GM19351 (cell line): ENCODE data around the gene CSPG5.
A peak's percentile ranks its signal among the peaks of the same experiment; 100 is the strongest.

Source experiments
- ATAC-seq: cut with Tn5 transposase; IDR thresholded peaks from one replicate; pipeline ENCODE4 v1.9.1; 2021; ENCODE audit warnings: mild to moderate bottlenecking, moderate library complexity; ENCODE audit not compliant: unreplicated experiment

CSPG5 gene, protein sequence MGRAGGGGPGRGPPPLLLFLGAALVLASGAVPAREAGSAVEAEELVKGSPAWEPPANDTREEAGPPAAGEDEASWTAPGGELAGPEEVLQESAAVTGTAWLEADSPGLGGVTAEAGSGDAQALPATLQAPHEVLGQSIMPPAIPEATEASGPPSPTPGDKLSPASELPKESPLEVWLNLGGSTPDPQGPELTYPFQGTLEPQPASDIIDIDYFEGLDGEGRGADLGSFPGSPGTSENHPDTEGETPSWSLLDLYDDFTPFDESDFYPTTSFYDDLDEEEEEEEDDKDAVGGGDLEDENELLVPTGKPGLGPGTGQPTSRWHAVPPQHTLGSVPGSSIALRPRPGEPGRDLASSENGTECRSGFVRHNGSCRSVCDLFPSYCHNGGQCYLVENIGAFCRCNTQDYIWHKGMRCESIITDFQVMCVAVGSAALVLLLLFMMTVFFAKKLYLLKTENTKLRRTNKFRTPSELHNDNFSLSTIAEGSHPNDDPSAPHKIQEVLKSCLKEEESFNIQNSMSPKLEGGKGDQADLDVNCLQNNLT

GRCh38 chr3:47578691-47579632 lies at the start of gene CSPG5:
Gene CSPG5, minus strand, starts transcription at chr3:47578865. Its CDS starts 172 bp downstream, at chr3:47578693.
- peak; percentile 35 for ATAC-seq

- no peak for ATAC-seq
These were observed 49.8 kb upstream of the CSPG5 start for GRCh38 chr3:47628426-47628825.

- ATAC-seq = no peak
These were observed 44.2 kb upstream of the CSPG5 start for GRCh38 chr3:47622671-47623461.

- no peak for ATAC-seq
These were observed 38.7 kb upstream of the CSPG5 start for GRCh38 chr3:47617086-47618010.

GRCh38 chr3:47614788-47615187 lies 36.1 kb upstream of the CSPG5 start:
- no peak for ATAC-seq

GRCh38 chr3:47613722-47614121 lies 35.1 kb upstream of the CSPG5 start:
- no peak for ATAC-seq

DNA sequence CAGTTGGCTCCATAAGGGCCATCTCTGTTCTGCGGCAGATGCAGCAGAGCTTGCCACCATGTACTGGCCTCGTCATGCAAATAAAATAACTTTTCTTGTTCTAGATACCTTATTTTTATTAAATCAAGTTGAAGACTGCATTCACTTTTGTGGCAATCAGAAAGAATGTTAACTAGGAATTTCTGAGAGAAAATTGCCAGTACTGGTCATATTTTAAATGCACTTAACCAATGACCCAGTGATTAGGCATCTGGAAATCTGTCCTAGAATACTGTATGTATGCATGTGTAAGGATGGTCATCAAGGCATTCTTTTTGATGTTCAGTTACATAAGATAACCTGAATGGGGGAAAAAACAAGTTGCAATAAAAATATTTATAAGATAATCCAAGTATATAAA lies 34.2 kb upstream of the CSPG5 start:
- no peak for ATAC-seq

DNA sequence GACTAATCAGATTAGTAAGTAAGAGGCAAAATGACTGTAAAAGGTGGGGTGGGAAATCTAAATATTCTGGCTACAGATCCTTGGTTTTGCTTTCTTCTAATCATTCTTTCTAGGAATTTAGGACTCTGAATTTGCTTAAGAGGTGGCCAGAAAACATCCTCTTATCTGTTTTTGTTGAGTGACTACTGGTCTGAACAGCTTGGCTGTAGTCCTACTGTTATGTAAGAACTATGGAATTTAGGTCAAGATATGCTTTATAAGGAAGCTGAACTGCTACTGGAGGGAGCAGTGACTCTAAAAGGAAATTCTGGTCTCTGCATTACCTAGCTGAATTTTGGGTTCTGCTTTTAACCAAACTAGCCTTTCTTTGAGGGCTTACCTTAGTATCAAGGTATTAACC lies 33.5 kb upstream of the CSPG5 start:
- no peak for ATAC-seq

GRCh38 chr3:47611576-47611975 lies 32.9 kb upstream of the CSPG5 start:
- ATAC-seq = no peak

DNA sequence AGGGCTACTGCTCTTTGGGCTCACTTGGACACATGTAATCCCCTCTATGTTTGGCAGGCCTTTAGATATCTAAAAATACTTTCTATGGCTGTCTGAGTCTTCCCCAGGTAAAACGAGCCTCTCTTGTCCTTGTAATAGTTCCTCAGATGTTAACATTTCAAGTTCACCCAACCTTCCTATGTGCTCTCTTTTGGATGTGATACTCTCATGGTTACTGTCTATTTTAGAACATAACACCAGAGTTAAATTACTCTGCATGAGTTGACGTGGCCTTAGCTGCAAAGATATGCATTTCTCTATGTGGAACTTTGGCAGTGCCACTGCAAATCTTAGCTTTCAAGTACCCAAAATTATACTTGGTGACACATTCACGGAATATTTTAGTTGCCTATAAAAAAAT lies 31.9 kb upstream of the CSPG5 start:
- ATAC-seq = no peak

DNA sequence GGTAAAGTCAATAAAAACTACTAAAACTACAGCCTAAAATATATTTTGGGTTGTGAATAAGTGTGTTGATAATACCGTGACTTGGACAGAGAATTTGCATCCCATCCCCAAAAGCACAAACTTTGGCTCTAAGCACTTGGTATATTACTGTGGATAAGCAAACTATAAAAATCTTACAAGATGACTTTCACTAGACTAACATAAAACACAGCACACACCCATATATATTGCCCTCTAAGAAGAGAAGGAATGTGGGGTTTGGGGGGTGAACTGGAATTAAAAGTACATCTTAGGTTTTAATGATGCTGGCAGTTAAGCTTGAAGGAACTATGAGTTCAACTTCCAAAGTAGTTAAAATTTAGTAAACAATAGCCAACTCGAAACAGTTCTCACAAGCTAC lies 28.7 kb upstream of the CSPG5 start:
- ATAC-seq = no peak

- no peak for ATAC-seq
These were observed 27.5 kb upstream of the CSPG5 start for GRCh38 chr3:47606165-47606564.

DNA sequence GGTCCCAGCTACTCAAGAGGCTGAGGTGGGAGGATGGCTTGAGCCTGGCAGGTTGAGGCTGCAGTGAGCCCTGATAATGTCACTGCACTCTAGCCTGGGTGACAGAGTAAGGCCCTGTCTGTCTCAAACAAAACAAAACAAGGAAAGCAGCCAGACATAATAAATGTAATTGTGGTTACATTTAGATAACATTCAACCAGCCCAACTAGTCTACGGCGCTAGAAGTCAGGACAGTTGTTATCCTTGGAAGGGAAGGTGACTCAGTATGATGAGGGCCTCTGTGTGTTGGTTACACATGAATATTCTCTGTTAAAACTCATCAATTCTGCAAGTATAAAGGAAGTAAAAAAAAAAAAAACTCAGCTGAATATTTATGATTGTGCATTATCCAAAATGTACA lies 27.0 kb upstream of the CSPG5 start:
- ATAC-seq = no peak

GRCh38 chr3:47604145-47604544 lies 25.5 kb upstream of the CSPG5 start:
- no peak for ATAC-seq

- no peak for ATAC-seq
These were observed 24.7 kb upstream of the CSPG5 start for GRCh38 chr3:47603332-47603731.

DNA sequence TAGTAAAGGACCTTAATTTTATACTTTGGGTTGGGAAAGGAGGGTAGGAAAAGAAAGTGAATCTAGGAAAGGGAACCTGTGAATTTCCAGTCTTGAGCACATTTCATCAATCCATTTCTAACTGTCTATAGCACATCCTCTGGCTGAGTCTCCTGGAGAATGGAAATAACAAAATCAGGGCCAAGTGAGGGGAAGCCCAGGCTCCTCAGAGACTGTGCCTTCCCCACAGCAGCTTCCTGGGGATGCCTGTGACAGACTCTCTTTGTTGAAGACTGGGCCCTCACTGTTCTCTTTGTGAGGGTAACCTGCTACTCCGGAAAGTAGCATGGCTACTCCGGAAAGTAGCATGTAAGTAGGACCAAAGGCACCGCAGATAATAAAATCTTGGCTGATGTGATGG lies 22.6 kb upstream of the CSPG5 start:
- no peak for ATAC-seq

DNA sequence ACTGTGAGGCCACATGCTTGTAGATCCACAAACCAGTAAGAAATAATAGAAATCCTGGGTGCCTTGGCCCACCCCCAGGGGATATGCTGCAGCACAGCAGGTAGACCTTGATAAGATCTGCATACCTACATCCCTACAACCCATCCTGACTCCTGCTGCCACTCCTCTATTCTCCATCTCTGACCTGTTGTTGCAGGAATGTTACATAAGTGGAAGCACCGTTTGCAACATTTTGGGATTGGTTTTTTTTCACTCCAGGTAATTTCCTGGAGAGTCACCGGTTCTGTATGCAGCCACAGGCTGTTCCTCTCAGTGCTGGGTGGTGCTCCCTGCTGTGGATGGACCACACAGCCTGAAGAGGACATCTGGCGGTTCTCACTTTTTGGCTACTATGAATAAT lies 16.1 kb upstream of the CSPG5 start:
- no peak for ATAC-seq

DNA sequence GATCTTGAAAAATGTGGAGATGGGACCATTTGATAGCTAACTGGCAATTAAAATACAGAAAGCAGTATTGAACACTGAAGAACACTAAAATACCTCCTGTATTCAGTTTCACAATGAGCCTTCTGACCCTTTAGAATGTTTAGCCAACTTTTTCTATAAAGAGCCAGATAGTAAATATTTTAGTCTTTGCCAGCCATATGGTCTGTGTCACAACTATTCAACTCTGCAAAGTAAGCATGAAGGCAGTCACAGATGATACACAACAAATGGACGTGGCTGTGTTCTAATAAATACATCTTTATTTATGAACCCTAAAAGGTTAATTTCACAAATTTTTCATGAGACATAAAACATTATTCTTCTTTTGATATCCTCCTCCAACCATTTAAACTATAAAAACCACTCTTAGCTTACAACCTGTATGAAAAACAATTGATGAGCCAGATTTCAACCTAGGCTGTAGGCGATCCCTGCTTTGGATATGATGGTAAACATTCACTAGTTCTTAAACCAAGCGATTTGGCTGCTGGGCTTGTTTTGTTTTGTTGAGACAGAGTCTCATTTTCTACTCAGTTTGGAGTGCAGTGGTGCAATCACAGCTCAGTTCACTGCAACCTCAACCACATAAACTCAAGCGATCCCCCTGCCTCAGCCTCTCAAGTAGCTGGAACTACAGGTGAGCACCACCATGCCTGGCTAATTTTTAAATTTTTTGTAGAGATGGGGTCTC lies 13.6 kb upstream of the CSPG5 start:
- no peak for ATAC-seq

DNA sequence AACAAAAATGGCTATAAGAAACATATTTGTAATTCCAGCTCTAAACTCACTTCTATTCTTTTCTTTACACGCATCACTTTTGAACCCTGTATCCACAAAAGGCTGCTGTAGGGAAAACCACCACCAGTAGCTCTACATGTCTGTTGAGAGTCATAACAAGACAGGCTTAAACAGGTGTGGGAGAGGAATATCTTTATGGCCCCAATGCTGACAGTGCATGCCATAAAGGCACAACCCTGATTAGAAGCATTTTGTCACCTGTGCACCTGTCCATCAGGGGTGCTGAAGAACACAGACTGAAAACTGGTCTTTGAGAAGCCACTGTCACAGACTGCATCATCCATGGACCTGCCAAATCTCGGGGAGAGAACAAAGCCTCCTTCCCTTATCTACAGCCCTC lies 11.6 kb upstream of the CSPG5 start:
- ATAC-seq = no peak
